ENCODE data around the gene GDPD5. TPM values are rescaled to one million over a fixed set of nuclear protein-coding genes. Genes with fewer than 3 reads are reported as not detected.
"Not testable (repeated sequence)": the region's sequence is repeated elsewhere in the genome, so short reads cannot be mapped to it uniquely, and the experiment has no call there.

GDPD5 gene
- total RNA-seq, 1 experiment from 2014 or later, result 12.2 TPM

- H3K27me3 Mint-ChIP-seq (ENCODE audit: low read depth); H3K4me1 Mint-ChIP-seq; DNase-seq (ENCODE audit: low spot score); H3K9me3 Mint-ChIP-seq; ATAC-seq; CTCF ChIA-PET; POLR2A ChIA-PET; H3K27ac Mint-ChIP-seq; H3K4me3 Mint-ChIP-seq: not testable (repeated sequence)
- peaks cover 65% of the 10 kb centered on the region for H3K36me3 Mint-ChIP-seq
- TF ChIP-seq ZNF416 (CRISPR knock-in tag; IDR thresholded peaks at IDR 0.05), result 0 out of 2 replicates have a peak, but pooled peaks have one; percentile 9
These were observed 115.8 kb downstream of the GDPD5 start for GRCh38 chr11:75409971-75410370.

DNA sequence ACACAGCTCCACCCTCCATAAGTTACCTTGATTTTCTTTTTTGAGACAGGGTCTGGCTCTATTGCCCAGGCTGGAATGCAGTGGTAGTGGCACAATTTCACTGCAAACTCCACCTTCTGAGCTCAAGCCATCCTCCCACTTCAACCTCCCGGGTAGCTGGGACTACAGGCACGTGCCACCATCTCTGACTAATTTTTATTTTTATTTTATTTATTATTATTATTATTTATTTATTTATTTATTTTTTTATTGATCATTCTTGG, 116.9 kb downstream of the GDPD5 start:
- CTCF ChIA-PET, result interaction anchor here (0.9 to 3.2 kb wide), 4 partner anchors 8 to 20 kb away, joined by 3 to 23 read pairs (median 3); no protein-coding TSS in a partner anchor
- DNase-seq (ENCODE audit: low spot score) (no peak), ATAC-seq (peak; percentile 8; the same call in 1 of the 2 replicates)
- Mint-ChIP-seq H3K27me3 (ENCODE audit: low read depth) (no peaks in the 10 kb centered on the region), H3K36me3 (peaks cover 67% of the 10 kb centered on the region), H3K27ac (no peak overlapping the region), H3K4me1 (peaks cover 12% of the 10 kb centered on the region), H3K9me3 (peaks cover 3% of the 10 kb centered on the region; the same call in 1 of the 2 replicates), H3K4me3 (no peak overlapping the region)
- POLR2A ChIA-PET, result no interaction called here
- TF ChIP-seq ZNF671 (CRISPR knock-in tag; IDR thresholded peaks at IDR 0.05) (no peak), ZNF121 (CRISPR knock-in tag; IDR thresholded peaks at IDR 0.05) (peak; percentile 86), ATF6 (CRISPR knock-in tag; IDR thresholded peaks at IDR 0.05) (no peak), NFATC4 (CRISPR knock-in tag; IDR thresholded peaks at IDR 0.05) (no peak), HMGA2 (CRISPR knock-in tag; IDR thresholded peaks at IDR 0.05) (peak; percentile 86), PRRX2 (CRISPR knock-in tag; IDR thresholded peaks at IDR 0.05) (0 out of 2 replicates have a peak, but pooled peaks have one; percentile 10)

DNA sequence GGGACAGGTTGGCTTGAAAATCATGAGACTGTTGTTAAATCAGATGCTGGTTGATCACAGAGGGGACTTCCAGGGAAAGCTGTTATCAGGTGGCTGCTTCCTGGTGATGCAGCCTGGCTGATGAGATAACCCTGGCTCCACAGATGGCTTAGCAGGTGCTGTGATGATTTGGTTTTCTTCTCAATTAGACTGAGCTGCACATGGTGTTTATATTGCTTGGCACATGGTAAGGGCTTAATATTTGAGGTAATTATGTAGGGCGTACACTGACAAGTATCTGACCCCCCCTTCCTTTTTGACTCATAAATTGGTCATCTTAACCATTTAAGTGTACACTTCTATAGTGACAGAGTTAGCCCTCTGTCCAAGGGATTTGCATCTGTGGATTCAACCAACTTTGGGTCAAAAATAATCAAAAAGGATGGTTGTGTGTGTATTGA, 119.4 kb downstream of the GDPD5 start:
- H3K36me3 Mint-ChIP-seq, result peaks cover 72% of the 10 kb centered on the region
- H3K9me3 Mint-ChIP-seq, result peaks cover 3% of the 10 kb centered on the region; the same call in 1 of the 2 replicates
- no peak overlapping the region for H3K27ac Mint-ChIP-seq
- no peaks in the 10 kb centered on the region for H3K27me3 Mint-ChIP-seq (ENCODE audit: low read depth)
- DNase-seq (ENCODE audit: low spot score), result no peak
- peaks cover 38% of the 10 kb centered on the region for H3K4me1 Mint-ChIP-seq
- CTCF ChIA-PET, result interaction anchor here (3.2 kb wide), 1 partner anchor 19 kb away, joined by 23 read pairs; no protein-coding TSS in a partner anchor
- POLR2A ChIA-PET, result no interaction called here
- H3K4me3 Mint-ChIP-seq, result no peak overlapping the region
- ATAC-seq, result no peak
- no peak for TF ChIP-seq CBFB (CRISPR knock-in tag; IDR thresholded peaks at IDR 0.05; ENCODE audit: low read depth)
- TF ChIP-seq, protein P1, sequence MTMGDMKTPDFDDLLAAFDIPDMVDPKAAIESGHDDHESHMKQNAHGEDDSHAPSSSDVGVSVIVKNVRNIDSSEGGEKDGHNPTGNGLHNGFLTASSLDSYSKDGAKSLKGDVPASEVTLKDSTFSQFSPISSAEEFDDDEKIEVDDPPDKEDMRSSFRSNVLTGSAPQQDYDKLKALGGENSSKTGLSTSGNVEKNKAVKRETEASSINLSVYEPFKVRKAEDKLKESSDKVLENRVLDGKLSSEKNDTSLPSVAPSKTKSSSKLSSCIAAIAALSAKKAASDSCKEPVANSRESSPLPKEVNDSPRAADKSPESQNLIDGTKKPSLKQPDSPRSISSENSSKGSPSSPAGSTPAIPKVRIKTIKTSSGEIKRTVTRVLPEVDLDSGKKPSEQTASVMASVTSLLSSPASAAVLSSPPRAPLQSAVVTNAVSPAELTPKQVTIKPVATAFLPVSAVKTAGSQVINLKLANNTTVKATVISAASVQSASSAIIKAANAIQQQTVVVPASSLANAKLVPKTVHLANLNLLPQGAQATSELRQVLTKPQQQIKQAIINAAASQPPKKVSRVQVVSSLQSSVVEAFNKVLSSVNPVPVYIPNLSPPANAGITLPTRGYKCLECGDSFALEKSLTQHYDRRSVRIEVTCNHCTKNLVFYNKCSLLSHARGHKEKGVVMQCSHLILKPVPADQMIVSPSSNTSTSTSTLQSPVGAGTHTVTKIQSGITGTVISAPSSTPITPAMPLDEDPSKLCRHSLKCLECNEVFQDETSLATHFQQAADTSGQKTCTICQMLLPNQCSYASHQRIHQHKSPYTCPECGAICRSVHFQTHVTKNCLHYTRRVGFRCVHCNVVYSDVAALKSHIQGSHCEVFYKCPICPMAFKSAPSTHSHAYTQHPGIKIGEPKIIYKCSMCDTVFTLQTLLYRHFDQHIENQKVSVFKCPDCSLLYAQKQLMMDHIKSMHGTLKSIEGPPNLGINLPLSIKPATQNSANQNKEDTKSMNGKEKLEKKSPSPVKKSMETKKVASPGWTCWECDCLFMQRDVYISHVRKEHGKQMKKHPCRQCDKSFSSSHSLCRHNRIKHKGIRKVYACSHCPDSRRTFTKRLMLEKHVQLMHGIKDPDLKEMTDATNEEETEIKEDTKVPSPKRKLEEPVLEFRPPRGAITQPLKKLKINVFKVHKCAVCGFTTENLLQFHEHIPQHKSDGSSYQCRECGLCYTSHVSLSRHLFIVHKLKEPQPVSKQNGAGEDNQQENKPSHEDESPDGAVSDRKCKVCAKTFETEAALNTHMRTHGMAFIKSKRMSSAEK (CRISPR knock-in tag; IDR thresholded peaks at IDR 0.05; ENCODE audit: borderline replicate concordance), result 0 out of 2 replicates have a peak, but pooled peaks have one; percentile 47
- no peak for TF ChIP-seq ELF4 (CRISPR knock-in tag; IDR thresholded peaks at IDR 0.05; ENCODE audit: low read depth)
- no peak for TF ChIP-seq ZNF416 (CRISPR knock-in tag; IDR thresholded peaks at IDR 0.05)
- no peak for TF ChIP-seq ZNF396 (CRISPR knock-in tag; IDR thresholded peaks at IDR 0.05; ENCODE audit: borderline replicate concordance)
- TF ChIP-seq ZSCAN18 (CRISPR knock-in tag; IDR thresholded peaks at IDR 0.05), result no peak
